ENCODE results near the gene HNRNPL.

- TF ChIP-seq POLR2A (IDR thresholded peaks at IDR 0.05; ENCODE audit: extremely low read depth, insufficient read length) (no peak), CTCF (IDR thresholded peaks at IDR 0.05; ENCODE audit: low read depth, low read length) (no peak), MAX (IDR thresholded peaks at IDR 0.05; ENCODE audit: low read depth, low read length) (no peak), MYC (IDR thresholded peaks at IDR 0.05; ENCODE audit: low read depth, low read length) (no peak)
These were observed 43.4 kb downstream of the HNRNPL start for GRCh38 chr19:38806371-38806770.
